HG03571 (cell line): ENCODE data around the gene KRTAP29-1.
A peak's percentile ranks its signal among the peaks of the same experiment; 100 is the strongest.
"Not testable (repeated sequence)": the region's sequence is repeated elsewhere in the genome, so short reads cannot be mapped to it uniquely, and the experiment has no call there.

Source experiments
- ATAC-seq: cut with Tn5 transposase; IDR thresholded peaks from one replicate; pipeline ENCODE4 v1.9.1; 2021; ENCODE audit not compliant: unreplicated experiment

KRTAP29-1 gene

DNA sequence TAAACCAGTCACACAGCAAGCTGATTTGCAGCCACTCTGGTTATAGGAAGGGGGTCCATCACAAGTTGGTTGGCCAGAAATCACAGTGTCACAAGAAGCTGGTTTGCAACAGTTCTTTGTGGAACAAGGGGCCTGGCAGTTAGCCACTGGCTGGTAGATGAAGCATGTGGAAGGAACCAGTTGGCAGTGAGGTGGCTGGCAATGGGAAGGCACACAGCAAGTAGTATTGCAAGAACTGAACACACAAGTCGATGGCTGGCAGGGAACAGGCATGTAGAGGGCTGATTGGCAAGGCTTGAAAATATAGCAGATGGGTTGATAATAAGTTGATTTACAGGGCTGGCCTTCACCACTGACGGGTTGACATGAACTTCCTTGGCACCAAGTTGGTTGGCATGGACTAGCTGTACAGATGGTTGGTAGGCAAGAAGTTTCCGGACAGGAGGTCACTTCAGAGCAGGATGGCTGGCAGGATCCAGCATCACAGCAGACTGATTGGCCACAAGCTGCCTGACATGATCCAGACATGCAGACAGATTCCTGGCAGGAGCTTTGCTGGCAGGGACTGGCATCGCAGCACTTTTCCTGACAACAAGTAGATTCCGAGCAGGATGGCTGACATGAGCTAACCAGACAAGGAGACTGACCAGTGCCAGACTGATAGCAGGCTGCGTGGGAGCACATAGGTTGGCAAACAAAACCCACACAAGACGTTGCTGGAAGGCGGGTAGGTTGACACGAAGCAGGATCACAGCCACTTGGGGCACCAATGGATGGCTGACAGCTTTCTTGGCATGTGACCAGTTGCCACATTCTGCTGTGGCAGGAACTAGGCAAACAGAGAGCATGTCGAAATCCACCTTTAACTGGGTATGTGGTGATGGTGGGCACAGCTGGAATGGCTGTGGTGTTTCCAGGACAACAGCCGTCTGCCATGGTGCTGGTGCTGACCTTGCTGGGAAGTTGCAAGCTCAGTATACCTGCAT lies at the start of gene KRTAP29-1:
KRTAP29-1 (minus strand) TSS at position 936 of the 986 bp plus-strand sequence; CDS start at position 936, 0 bp downstream.
- no peak for ATAC-seq

GRCh38 chr17:41351177-41351576 lies 48.5 kb upstream of the KRTAP29-1 start:
- ATAC-seq: no peak

GRCh38 chr17:41350381-41350878 lies 47.8 kb upstream of the KRTAP29-1 start, which contains the start of gene KRT33A:
Gene KRT33A, minus strand, starts transcription at chr17:41350828. Its CDS starts 61 bp downstream, at chr17:41350767.
- ATAC-seq: not testable (repeated sequence)

DNA sequence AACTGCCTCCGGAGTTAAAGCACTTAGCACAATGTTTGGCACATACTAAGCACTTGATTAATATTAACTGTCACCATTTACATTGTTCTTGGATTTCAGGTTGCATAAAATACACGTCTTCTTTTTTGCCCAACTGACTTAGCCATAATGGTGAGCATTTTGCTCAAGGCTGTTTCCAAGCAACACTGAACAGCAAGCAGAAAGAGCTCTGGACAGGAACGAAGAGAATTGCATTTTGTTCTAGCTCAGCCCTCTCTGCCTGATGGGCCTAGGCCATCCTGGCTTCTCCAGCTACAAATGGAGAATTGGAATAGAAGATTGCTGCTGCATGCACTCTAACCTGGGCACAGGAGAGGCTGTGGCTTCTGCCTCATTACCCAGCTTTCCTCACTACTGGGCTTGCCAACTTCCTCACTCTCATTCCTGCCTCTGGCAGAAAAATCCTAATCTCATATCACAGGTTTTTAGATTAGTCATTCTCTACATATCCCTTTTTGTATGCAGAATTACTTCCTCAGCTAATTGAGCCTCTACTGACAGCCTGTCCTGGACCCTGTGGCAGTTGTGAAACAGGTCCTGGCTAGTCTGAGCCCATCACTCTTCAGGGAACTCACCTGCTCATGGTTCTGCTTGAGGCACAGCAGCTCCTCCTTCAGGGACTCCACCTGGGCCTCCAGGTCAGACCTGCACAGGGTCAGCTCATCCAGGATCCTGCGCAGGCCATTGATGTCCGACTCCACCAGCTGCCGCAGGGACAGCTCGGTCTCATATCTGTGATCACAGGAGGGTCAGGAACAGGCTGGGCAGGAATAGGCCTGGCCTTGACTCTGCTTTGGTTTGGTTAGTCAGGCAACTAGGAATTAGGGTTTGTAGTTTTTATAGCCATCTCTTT lies 45.5 kb upstream of the KRTAP29-1 start:
- no peak for ATAC-seq

GRCh38 chr17:41346421-41346820 lies 43.8 kb upstream of the KRTAP29-1 start:
- ATAC-seq: not testable (repeated sequence)

DNA sequence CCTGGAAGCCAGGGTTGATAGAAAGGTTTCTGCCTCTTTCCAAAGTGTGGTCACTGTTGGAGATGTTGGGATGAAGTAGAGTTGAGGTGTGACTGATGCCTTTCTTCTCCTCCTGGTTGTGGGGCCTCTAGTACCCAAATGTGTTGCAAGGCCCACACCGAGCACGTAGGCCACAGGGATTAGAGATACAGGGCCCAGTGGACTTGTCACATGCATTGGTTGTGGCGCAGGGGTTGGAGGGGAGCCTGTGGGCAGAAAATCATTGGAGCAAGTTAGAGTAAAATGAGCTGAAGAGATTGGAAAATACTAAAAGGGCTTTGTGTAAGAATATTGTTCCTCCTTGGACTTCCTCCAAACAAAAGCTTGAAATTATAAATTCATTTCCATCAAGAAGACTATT lies 43.3 kb upstream of the KRTAP29-1 start:
- ATAC-seq: no peak

DNA sequence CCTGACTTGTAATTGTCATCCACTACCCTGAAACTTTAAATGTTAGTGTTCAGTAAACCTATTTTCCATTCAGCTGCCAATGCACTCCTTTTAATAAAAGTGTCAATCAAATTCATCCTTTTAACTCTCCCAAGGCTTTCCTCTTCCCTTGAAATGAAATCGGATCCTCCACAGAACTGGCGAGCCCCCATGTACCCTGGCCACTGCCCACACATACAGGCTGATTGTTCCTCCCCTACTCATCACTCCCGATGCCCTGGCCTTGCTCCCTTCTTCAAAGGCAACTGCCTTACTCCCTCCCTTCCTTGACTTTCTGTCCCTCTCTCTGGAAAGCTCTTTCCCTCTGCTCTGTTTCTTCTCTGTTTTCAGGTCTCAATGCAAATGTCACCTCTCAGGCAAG lies 40.4 kb upstream of the KRTAP29-1 start:
- no peak for ATAC-seq

- ATAC-seq: no peak
Observed at GRCh38 chr17:41340934-41341861, 38.5 kb upstream of the KRTAP29-1 start.

- ATAC-seq: no peak
Observed at GRCh38 chr17:41340494-41340893, 37.8 kb upstream of the KRTAP29-1 start.

DNA sequence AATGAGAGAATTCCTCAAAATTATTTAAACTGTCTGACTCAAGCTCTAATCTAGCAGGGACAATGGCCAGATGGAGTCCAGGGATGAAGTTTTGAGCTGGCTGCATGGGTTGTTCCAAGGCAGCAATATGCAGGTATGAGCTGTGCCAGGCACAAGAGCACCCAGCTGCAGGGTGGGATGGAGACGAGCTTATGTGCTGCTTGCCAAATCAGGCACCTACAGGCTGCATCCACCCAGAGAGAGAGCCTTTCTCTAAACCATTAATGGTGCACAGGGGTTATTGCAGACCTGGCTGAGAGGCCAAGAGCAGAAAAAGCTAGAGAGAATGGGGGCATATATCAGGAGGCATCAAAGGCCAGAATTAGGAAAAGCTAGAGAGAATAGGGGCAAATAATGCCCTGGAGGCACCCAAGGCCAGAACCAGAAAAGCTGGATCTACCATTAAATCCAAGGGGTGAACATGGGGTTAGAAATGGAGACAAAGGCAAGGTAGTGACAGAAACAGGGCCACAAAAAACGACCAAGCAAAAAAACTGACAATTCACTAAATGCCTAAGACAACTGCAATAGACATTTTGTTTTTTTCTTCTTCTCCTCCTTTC lies 37.0 kb upstream of the KRTAP29-1 start:
- ATAC-seq: no peak

DNA sequence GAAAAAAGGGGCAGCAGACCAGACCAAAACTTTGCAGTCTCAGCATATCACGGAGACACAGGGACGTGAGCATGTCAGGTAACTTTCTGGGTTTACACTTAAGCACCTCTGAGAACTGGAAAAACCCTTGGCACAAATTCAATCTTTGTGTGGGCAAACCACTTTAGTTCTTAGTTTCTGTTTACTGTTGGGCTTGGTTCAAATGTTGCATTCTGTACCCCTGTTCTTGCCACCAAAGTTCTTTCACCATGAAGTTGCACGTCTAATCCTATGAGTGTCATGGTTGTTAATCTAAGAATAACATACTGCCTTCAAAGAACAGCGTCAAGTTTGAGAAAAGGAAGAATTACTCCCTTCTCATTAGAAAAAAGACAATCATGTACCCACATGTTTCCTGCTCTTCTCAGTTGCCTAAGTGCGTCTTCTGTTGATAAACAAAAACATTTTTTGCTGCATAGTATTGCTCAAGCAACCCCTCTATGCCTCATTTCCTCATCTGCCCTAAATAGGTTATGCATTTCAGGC lies 36.4 kb upstream of the KRTAP29-1 start:
- peak; percentile 46 for ATAC-seq

DNA sequence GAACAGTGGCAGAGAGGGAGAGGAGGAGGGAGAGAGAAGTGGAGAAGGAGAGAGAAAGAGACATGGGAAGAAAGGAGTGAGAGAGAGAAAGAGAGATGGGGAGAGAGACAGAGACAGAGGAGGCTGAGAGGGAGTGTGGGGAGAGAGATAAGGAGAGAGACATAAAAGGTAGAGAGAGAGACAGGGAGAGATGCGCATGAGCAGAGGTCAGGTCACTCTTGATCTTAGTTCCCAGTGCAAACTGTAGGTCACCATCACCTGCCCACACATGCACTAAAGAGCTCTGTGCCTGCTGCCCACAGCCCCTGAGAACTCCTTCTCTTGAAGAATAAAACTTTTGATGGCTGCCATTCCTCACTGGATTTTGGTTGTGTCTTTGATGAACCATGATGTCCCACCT lies 33.1 kb upstream of the KRTAP29-1 start:
- ATAC-seq: no peak

DNA sequence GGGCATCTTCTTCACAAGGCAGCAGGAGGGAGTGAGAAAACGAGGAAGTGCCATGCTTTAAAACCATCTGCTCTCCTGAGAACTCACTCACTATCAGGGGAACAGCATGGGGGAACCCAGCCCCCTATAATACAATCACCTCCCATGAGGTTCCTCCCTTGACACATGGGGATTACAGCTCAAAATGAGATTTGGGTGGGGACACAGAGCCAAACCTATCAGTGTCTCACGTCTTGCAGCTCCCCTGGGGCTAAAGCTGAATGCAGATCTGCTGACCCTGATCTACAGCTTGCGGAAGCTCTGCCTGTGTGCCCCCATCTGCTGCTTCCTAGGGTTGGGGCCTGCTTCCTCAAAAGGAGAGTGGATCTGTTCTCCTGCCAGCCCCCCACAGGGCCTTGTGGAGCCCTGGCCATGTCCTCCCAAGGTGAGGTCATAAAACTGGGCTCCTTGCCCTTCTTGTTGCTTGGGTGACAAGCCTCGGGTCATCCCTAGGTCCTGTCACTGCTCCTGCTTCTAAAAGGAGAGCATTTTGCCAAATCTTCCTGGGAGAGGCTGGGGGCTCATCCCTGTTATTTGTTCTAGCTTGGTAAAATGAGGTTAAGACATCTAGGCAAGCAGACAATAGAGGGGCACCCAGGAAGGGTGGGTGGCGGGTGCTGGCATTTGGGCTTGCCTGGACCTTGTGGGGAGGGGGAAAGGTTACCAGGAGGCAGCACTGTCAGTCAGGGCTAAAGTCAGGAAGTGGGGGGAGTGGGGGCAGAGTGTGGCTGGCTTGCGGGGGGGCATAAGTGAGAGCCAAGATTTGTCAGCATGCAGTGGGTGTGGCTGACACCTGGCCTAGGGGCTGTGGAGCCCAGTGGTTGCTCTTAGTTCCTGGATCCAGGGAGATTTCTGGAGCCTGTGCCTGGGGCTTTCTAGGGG lies 32.0 kb upstream of the KRTAP29-1 start:
- ATAC-seq: no peak

- no peak for ATAC-seq
Observed at GRCh38 chr17:41333836-41334235, 31.2 kb upstream of the KRTAP29-1 start.

GRCh38 chr17:41333098-41333497 lies 30.4 kb upstream of the KRTAP29-1 start:
- ATAC-seq: no peak

DNA sequence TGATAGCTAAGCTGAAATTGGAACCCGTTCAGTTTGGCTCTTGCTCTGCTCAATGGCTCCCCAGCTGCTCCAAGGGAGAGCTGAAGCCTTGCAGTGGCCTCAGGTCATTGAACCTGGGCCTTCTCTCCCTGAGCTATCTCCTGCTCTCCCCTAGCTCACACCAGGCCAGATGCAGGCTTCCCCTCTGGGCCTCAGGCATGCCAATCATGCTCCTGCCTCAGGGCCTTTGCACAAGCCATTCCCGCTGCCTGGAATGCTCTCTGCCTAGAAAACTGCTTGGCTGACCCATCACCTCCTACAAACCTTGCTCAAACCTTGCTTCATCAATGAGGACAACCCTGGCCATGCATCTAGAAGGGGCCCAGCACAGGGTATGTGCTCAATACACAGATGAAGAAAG lies 29.6 kb upstream of the KRTAP29-1 start:
- no peak for ATAC-seq

- no peak for ATAC-seq
Observed at GRCh38 chr17:41331606-41332005, 29.0 kb upstream of the KRTAP29-1 start.

DNA sequence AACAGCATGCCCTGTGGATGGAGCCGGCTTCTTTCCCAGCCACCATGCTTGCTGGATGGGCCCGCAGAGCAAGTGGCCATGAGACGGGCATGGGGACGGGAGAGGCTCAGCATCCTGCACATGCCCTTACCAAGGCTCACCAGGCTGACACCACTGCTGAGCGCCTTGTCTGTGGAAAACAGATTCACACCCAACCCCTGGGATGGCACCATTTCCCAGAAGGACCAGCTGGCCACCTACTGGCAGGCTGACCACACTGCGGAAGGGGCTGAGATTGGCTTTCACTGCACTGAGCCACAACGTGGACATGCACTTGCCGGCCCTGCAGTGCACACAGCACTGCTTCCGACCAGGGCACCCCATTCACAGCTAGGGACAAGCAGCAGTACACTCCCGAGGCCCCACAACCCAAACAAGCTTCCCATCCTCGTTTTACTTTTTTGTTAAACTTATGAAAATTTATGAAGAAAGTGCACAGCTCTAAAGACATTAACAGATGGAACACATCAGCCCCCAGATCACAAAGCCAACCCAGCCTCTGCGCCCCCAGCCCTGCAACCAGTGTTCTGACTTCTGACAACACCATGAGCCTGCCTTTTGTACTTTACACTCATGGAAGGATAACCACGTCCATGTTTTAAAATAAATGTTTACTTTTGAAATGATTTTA lies 26.8 kb upstream of the KRTAP29-1 start:
- ATAC-seq: no peak
